Measurements from ENCODE around the gene NES.

DNA sequence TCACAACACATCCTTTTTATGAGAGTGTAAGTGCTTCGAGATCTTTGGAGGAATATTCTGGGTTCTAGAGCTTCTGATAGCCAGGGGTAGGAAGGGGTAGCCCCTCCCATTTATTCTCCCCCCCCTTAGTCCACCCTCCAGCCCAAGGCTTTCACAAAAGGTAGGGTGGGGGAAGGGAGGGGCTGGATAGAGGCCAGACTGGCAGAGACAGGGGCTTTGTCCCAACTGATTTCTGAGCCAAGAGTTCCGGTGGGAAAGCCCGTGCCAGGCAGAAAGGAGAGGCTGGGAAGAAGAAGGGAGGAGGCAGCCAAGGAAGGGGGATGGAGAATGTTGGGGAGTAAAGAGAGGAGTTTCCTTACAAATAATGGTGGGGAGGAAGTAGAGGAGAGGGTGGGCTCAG lies 32.2 kb downstream of the NES start:
- TF ChIP-seq, protein P1, sequence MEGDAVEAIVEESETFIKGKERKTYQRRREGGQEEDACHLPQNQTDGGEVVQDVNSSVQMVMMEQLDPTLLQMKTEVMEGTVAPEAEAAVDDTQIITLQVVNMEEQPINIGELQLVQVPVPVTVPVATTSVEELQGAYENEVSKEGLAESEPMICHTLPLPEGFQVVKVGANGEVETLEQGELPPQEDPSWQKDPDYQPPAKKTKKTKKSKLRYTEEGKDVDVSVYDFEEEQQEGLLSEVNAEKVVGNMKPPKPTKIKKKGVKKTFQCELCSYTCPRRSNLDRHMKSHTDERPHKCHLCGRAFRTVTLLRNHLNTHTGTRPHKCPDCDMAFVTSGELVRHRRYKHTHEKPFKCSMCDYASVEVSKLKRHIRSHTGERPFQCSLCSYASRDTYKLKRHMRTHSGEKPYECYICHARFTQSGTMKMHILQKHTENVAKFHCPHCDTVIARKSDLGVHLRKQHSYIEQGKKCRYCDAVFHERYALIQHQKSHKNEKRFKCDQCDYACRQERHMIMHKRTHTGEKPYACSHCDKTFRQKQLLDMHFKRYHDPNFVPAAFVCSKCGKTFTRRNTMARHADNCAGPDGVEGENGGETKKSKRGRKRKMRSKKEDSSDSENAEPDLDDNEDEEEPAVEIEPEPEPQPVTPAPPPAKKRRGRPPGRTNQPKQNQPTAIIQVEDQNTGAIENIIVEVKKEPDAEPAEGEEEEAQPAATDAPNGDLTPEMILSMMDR (IDR thresholded peaks at IDR 0.05; ENCODE audit: low read length) = no peak
- TF ChIP-seq EZH2 (IDR thresholded peaks at IDR 0.05; ENCODE audit: borderline replicate concordance, low read length) = no peak
